ENCODE data around the gene NEK6.

Gene NEK6

GRCh38 chr9:124381170-124381945 is 123.6 kb downstream of the NEK6 start:
- peak; percentile 92 for DNase-seq (ENCODE audit: low read depth)
- TF ChIP-seq MAX (IDR thresholded peaks at IDR 0.05; ENCODE audit: low read depth, low read length) (peak; percentile 68), POLR2A (IDR thresholded peaks at IDR 0.05; ENCODE audit: extremely low read depth, insufficient read length) (no peak), MYC (IDR thresholded peaks at IDR 0.05; ENCODE audit: low read depth, low read length) (peak; percentile 73), CTCF (IDR thresholded peaks at IDR 0.05; ENCODE audit: low read depth, low read length) (no peak)

GRCh38 chr9:124384210-124384609 is 126.5 kb downstream of the NEK6 start:
- TF ChIP-seq CTCF (IDR thresholded peaks at IDR 0.05; ENCODE audit: low read depth, low read length) (no peak), MAX (IDR thresholded peaks at IDR 0.05; ENCODE audit: low read depth, low read length) (no peak), MYC (IDR thresholded peaks at IDR 0.05; ENCODE audit: low read depth, low read length) (no peak), POLR2A (IDR thresholded peaks at IDR 0.05; ENCODE audit: extremely low read depth, insufficient read length) (no peak)
- no peak for DNase-seq (ENCODE audit: low read depth)
- H3K4me3 ChIP-seq (ENCODE audit: low read depth, low read length), result no peak overlapping the region

More at GRCh38 chr9:124381170-124381945, 123.6 kb downstream of the NEK6 start:
- no peak overlapping the region for H3K4me3 ChIP-seq (ENCODE audit: low read depth, low read length)

GRCh38 chr9:124384846-124385245 is 127.1 kb downstream of the NEK6 start:
- TF ChIP-seq MYC (IDR thresholded peaks at IDR 0.05; ENCODE audit: low read depth, low read length), result no peak
- no peak for TF ChIP-seq POLR2A (IDR thresholded peaks at IDR 0.05; ENCODE audit: extremely low read depth, insufficient read length)
- no peak for TF ChIP-seq MAX (IDR thresholded peaks at IDR 0.05; ENCODE audit: low read depth, low read length)
- no peak for TF ChIP-seq CTCF (IDR thresholded peaks at IDR 0.05; ENCODE audit: low read depth, low read length)
- no peak for DNase-seq (ENCODE audit: low read depth)
- H3K4me3 ChIP-seq (ENCODE audit: low read depth, low read length), result no peak overlapping the region

GRCh38 chr9:124385623-124386022 is 127.9 kb downstream of the NEK6 start:
- no peak for DNase-seq (ENCODE audit: low read depth)
- H3K4me3 ChIP-seq (ENCODE audit: low read depth, low read length), result no peak overlapping the region
- no peak for TF ChIP-seq MAX (IDR thresholded peaks at IDR 0.05; ENCODE audit: low read depth, low read length)
- TF ChIP-seq CTCF (IDR thresholded peaks at IDR 0.05; ENCODE audit: low read depth, low read length), result no peak
- no peak for TF ChIP-seq POLR2A (IDR thresholded peaks at IDR 0.05; ENCODE audit: extremely low read depth, insufficient read length)
- TF ChIP-seq MYC (IDR thresholded peaks at IDR 0.05; ENCODE audit: low read depth, low read length), result no peak

- DNase-seq (ENCODE audit: low read depth), result no peak
- H3K4me3 ChIP-seq (ENCODE audit: low read depth, low read length), result no peak overlapping the region
- TF ChIP-seq CTCF (IDR thresholded peaks at IDR 0.05; ENCODE audit: low read depth, low read length), result no peak
- no peak for TF ChIP-seq POLR2A (IDR thresholded peaks at IDR 0.05; ENCODE audit: extremely low read depth, insufficient read length)
- TF ChIP-seq MYC (IDR thresholded peaks at IDR 0.05; ENCODE audit: low read depth, low read length), result no peak
- TF ChIP-seq MAX (IDR thresholded peaks at IDR 0.05; ENCODE audit: low read depth, low read length), result no peak
Measured at GRCh38 chr9:124386201-124386600, 128.5 kb downstream of the NEK6 start.

All from NB4 (cell line).